Neural cell (in vitro differentiated cells): ENCODE results near the gene TDRD10. TPM values are rescaled to one million over a fixed set of nuclear protein-coding genes. Genes with fewer than 3 reads are reported as not detected.

ENCODE experiments used
- H2AFZ ChIP-seq: fragments of 200-600, 300-800 bp; sonication (generic), shearing (Covaris generic); 2 replicates; pipeline ENCODE4 v1.6.0; 2014; ENCODE audit warnings: low read depth, mild to moderate bottlenecking, antibody characterized with exemption, low read length, moderate library complexity
- H3F3A ChIP-seq: fragments of 200-600 bp; shearing (Covaris generic); 2 replicates; pipeline ENCODE4 v1.6.1; 2016; ENCODE audit warnings: mild to moderate bottlenecking, moderate library complexity, mixed read lengths, antibody characterized with exemption, low read length; ENCODE audit not compliant: insufficient read depth, poor library complexity, severe bottlenecking
- H3K27ac ChIP-seq: fragments of 200-600, 300-800 bp; sonication (generic), shearing (Covaris generic); 2 replicates; pipeline ENCODE4 v1.5.1; 2014; ENCODE audit warnings: mild to moderate bottlenecking, low read length, moderate library complexity
- H3K27me3 ChIP-seq: fragments of 300-800, 200-600 bp; sonication (generic), shearing (Covaris generic); 2 replicates; pipeline ENCODE4 v1.6.0; 2014; ENCODE audit warnings: mild to moderate bottlenecking, low read depth, low read length, moderate library complexity; ENCODE audit not compliant: insufficient read depth
- H3K36me3 ChIP-seq: fragments of 300-800, 200-600 bp; sonication (generic), shearing (Covaris generic); 2 replicates; pipeline ENCODE4 v1.5.1; 2014; ENCODE audit warnings: mild to moderate bottlenecking, antibody characterized with exemption, low read length, moderate library complexity; ENCODE audit not compliant: insufficient read depth
- H3K4me2 ChIP-seq: fragments of 300-800, 200-600 bp; sonication (generic), shearing (Covaris generic); 2 replicates; pipeline ENCODE4 v1.6.0; 2014; ENCODE audit warnings: mild to moderate bottlenecking, low read length
- H3K4me3 ChIP-seq: fragments of 300-800, 200-600 bp; sonication (generic), shearing (Covaris generic); 2 replicates; pipeline ENCODE4 v1.5.1; 2014; ENCODE audit warnings: mild to moderate bottlenecking, low read length, moderate library complexity
- H3K79me2 ChIP-seq: fragments of 200-600 bp; shearing (Covaris generic); replicated peaks from 2 replicates; pipeline ENCODE4 v1.6.0; 2014; ENCODE audit warnings: mild to moderate bottlenecking, low read length, moderate library complexity; ENCODE audit not compliant: insufficient read depth
- H3K9ac ChIP-seq: fragments of 300-800, 200-600 bp; sonication (generic), shearing (Covaris generic); 2 replicates; pipeline ENCODE4 v1.6.1; 2016; ENCODE audit warnings: mild to moderate bottlenecking, low read length, mixed read lengths
- H3K9me2 ChIP-seq: fragments of 200-600 bp; shearing (Covaris generic); 2 replicates; pipeline ENCODE4 v1.6.1; 2016; ENCODE audit warnings: mild to moderate bottlenecking, low read length, mixed read lengths; ENCODE audit not compliant: insufficient read depth
- H3K9me3 ChIP-seq: fragments of 200-600, 300-800 bp; sonication (generic), shearing (Covaris generic); 2 replicates; pipeline ENCODE4 v1.6.1; 2016; ENCODE audit warnings: mild to moderate bottlenecking, mixed run types, low read length, moderate library complexity, mixed read lengths
- H4K20me1 ChIP-seq: fragments of 200-600 bp; shearing (Covaris generic); 2 replicates; pipeline ENCODE4 v1.6.1; 2016; ENCODE audit warnings: mild to moderate bottlenecking, mixed run types; ENCODE audit not compliant: insufficient read depth
- EP300 ChIP-seq: fragments of 450-650 bp; conservative IDR thresholded peaks from 2 replicates; pipeline ENCODE4 v1.6.1; 2014; ENCODE audit warnings: antibody characterized with exemption, mild to moderate bottlenecking, moderate library complexity; ENCODE audit not compliant: poor library complexity, severe bottlenecking
- EZH2 ChIP-seq: fragments of 200-600, 300-800 bp; shearing (Covaris generic), sonication (generic); IDR thresholded peaks from 2 replicates; pipeline ENCODE4 v1.6.1; 2014; ENCODE audit warnings: antibody characterized with exemption, low read length, borderline replicate concordance, mild to moderate bottlenecking; ENCODE audit not compliant: insufficient read depth, poor library complexity, severe bottlenecking
- MXI1 ChIP-seq: fragments of 450-650 bp; conservative IDR thresholded peaks from 2 replicates; pipeline ENCODE4 v1.6.1; 2014; ENCODE audit warnings: antibody characterized with exemption, mild to moderate bottlenecking; ENCODE audit not compliant: poor library complexity, severe bottlenecking
- POLR2AphosphoS5 ChIP-seq: IDR thresholded peaks from 2 replicates; pipeline ENCODE4 v1.6.1; 2012
- RAD21 ChIP-seq: fragments of 450-650 bp; conservative IDR thresholded peaks from 2 replicates; pipeline ENCODE4 v1.6.1; 2014; ENCODE audit warnings: antibody characterized with exemption, mild to moderate bottlenecking, moderate library complexity
- REST ChIP-seq: IDR thresholded peaks from 2 replicates; pipeline ENCODE4 v1.6.1; 2012; ENCODE audit warnings: borderline replicate concordance
- SMC3 ChIP-seq: fragments of 450-650 bp; conservative IDR thresholded peaks from 2 replicates; pipeline ENCODE4 v1.6.1; 2014; ENCODE audit warnings: antibody characterized with exemption, mild to moderate bottlenecking, moderate library complexity; ENCODE audit not compliant: poor library complexity
- TAF1 ChIP-seq: IDR thresholded peaks from 2 replicates; pipeline ENCODE4 v1.6.1; 2012; ENCODE audit warnings: low read depth
- polyA plus RNA-seq: library from polyadenylated mRNA; depleted of rRNA; stranded (reverse); fragments of >200 nt; gene quantifications from 2 replicates; pipeline ENCODE4 v1.2.3, GENCODE V29; 2014
- TF ChIP-seq, protein P1 (sequence below): fragments of 450-650 bp; IDR thresholded peaks from 2 replicates; pipeline ENCODE4 v1.5.1; 2014; ENCODE audit warnings: antibody characterized with exemption, mild to moderate bottlenecking, moderate library complexity; ENCODE audit not compliant: poor library complexity, severe bottlenecking

The TDRD10 gene
- polyA plus RNA-seq, 1 donor from 2014 or later, result not detected

GRCh38 chr1:154456631-154457030 lies 45.4 kb upstream of the TDRD10 start:
- H3K9ac ChIP-seq, result no peak overlapping the region
- no peak for TF ChIP-seq EZH2
- TF ChIP-seq, protein P1, sequence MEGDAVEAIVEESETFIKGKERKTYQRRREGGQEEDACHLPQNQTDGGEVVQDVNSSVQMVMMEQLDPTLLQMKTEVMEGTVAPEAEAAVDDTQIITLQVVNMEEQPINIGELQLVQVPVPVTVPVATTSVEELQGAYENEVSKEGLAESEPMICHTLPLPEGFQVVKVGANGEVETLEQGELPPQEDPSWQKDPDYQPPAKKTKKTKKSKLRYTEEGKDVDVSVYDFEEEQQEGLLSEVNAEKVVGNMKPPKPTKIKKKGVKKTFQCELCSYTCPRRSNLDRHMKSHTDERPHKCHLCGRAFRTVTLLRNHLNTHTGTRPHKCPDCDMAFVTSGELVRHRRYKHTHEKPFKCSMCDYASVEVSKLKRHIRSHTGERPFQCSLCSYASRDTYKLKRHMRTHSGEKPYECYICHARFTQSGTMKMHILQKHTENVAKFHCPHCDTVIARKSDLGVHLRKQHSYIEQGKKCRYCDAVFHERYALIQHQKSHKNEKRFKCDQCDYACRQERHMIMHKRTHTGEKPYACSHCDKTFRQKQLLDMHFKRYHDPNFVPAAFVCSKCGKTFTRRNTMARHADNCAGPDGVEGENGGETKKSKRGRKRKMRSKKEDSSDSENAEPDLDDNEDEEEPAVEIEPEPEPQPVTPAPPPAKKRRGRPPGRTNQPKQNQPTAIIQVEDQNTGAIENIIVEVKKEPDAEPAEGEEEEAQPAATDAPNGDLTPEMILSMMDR, result no peak
- no peak for TF ChIP-seq SMC3
- TF ChIP-seq POLR2AphosphoS5, result no peak
- no peak for TF ChIP-seq MXI1
- no peak for TF ChIP-seq RAD21
- TF ChIP-seq REST, result no peak
- no peak for TF ChIP-seq EP300
- no peak for TF ChIP-seq TAF1
- H3K9me2 ChIP-seq, result no peaks in the 10 kb centered on the region
- no peaks in the 10 kb centered on the region for H3K36me3 ChIP-seq
- no peaks in the 10 kb centered on the region for H4K20me1 ChIP-seq
- no peak overlapping the region for H3K4me2 ChIP-seq
- H2AFZ ChIP-seq, result no peak overlapping the region
- no peaks in the 10 kb centered on the region for H3K9me3 ChIP-seq
- no peak overlapping the region for H3K4me3 ChIP-seq
- H3K27me3 ChIP-seq, result no peaks in the 10 kb centered on the region
- H3F3A ChIP-seq, result no peaks in the 10 kb centered on the region
- H3K79me2 ChIP-seq, result no peaks in the 10 kb centered on the region
- H3K27ac ChIP-seq, result no peak overlapping the region

DNA sequence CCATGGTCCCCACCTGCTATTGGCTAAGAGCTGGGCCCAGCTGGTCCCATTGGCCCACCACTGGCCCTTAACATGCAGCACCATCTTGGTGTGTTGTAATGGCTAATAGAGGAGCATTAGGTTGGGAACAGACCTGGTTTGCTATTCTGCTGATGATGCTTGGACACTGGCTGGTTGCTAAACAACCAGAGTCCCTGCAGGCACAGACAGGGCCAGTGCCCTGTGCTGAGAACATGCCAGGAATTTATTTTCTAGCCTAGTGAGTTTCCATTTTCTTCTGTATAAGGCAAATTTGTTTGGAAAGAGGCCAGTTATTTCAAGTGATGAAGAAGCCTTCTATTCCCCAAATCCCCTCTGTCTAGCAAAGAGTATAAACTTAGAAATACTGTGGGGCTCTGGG lies 42.9 kb upstream of the TDRD10 start:
- no peak overlapping the region for H3K27ac ChIP-seq
- H3K4me3 ChIP-seq, result no peak overlapping the region
- H3K36me3 ChIP-seq, result no peaks in the 10 kb centered on the region

DNA sequence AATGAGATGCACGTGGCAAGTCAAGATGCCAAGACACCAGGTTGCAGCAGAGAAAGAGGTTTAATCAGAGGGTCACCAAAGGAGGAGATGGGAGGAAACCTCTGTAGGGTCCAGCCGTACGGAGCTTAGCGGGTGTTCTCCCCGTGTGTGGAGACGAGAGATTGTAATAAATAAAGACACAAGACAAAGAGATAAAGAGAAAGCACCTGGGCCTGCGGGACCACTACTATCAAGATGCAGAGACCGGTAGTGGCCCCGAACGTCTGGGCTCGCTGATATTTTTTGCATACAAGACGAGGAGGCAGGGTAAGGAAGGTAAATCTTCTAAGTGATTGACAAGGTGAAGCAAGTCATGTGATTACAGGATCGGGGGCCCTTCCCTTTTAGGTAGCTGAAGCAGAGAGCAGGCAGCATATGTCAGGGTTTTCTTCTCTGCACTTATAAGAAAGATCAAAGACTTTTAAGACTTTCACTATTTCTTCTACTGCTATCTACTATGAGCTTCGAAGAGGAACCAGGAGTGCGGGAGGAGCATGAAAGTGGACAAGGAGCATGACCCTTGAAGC lies 41.2 kb upstream of the TDRD10 start:
- no peak overlapping the region for H3K4me3 ChIP-seq
- H3K36me3 ChIP-seq, result no peaks in the 10 kb centered on the region
- TF ChIP-seq EZH2, result no peak
- TF ChIP-seq SMC3, result no peak
- TF ChIP-seq TAF1, result no peak
- TF ChIP-seq MXI1, result no peak
- TF ChIP-seq RAD21, result no peak
- TF ChIP-seq REST, result no peak
- no peak for TF ChIP-seq POLR2AphosphoS5
- TF ChIP-seq, protein P1, result no peak
- no peak for TF ChIP-seq EP300
- H3K4me2 ChIP-seq, result no peak overlapping the region
- no peaks in the 10 kb centered on the region for H3K79me2 ChIP-seq
- H4K20me1 ChIP-seq, result no peaks in the 10 kb centered on the region
- H3K9ac ChIP-seq, result no peak overlapping the region
- no peak overlapping the region for H2AFZ ChIP-seq
- no peaks in the 10 kb centered on the region for H3K27me3 ChIP-seq
- H3K9me2 ChIP-seq, result no peaks in the 10 kb centered on the region
- H3F3A ChIP-seq, result no peaks in the 10 kb centered on the region
- no peak overlapping the region for H3K27ac ChIP-seq
- H3K9me3 ChIP-seq, result no peaks in the 10 kb centered on the region

More for the DNA sequence above, 42.9 kb upstream of the TDRD10 start:
- H3K4me2 ChIP-seq, result no peak overlapping the region
- H3K79me2 ChIP-seq, result no peaks in the 10 kb centered on the region
- no peaks in the 10 kb centered on the region for H3K9me3 ChIP-seq
- no peak overlapping the region for H3K9ac ChIP-seq
- H4K20me1 ChIP-seq, result no peaks in the 10 kb centered on the region
- no peaks in the 10 kb centered on the region for H3K9me2 ChIP-seq
- no peaks in the 10 kb centered on the region for H3F3A ChIP-seq
- H3K27me3 ChIP-seq, result no peaks in the 10 kb centered on the region
- no peak for TF ChIP-seq TAF1
- TF ChIP-seq MXI1, result no peak
- H2AFZ ChIP-seq, result no peak overlapping the region
